PC-3 (cell line): Measurements from ENCODE around the gene SLC39A11. TPM values are rescaled to one million over a fixed set of nuclear protein-coding genes. Genes with fewer than 3 reads are reported as not detected.

Experiments
- ATAC-seq: fragments of 200-7000 bp; cut with Tn5 transposase; 2 replicates; pipeline ENCODE4 v1.9.1; 2020; ENCODE audit warnings: mild to moderate bottlenecking, moderate library complexity
- BruUV-seq: library from RNA; stranded (reverse); fragments of 400-500 nt; replicated peaks from 2 replicates; lab custom pipeline; 2021; lab: Mats Ljungman, UMichigan
- CTCF ChIA-PET: fragments of 300-600 bp; sonication (Branson Sonifier 250); formaldehyde crosslinking; loops from one replicate; lab custom pipeline; 2022; ENCODE audit warnings: antibody characterized with exemption; lab: Charles Lee
- POLR2A ChIA-PET: fragments of 300-600 bp; sonication (Branson Sonifier 250); formaldehyde crosslinking; loops from one replicate; lab custom pipeline; 2022; ENCODE audit warnings: antibody characterized with exemption; ENCODE audit not compliant: unreplicated experiment; lab: Charles Lee
- DNase-seq: peaks from one replicate; pipeline ENCODE4 v3.0.0-alpha.2; 2015
- H2AFZ ChIP-seq: fragments of 300-600 bp; sonication (generic); 2 replicates; pipeline ENCODE4 v1.6.0; 2016; ENCODE audit warnings: antibody characterized with exemption, low read length
- H3F3A ChIP-seq: fragments of 300-600 bp; sonication (generic); one replicate; pipeline ENCODE4 v1.6.0; 2017; ENCODE audit warnings: antibody characterized with exemption, low read length, control low read depth, mild to moderate bottlenecking; ENCODE audit not compliant: unreplicated experiment
- H3K27ac ChIP-seq: fragments of 300-600 bp; sonication (generic); 2 replicates; pipeline ENCODE4 v1.5.1; 2016; ENCODE audit warnings: mild to moderate bottlenecking, low read length
- H3K27me3 ChIP-seq: fragments of 300-600 bp; sonication (generic); 2 replicates; pipeline ENCODE4 v1.6.1; 2016; ENCODE audit warnings: low read length, mixed read lengths
- H3K36me3 ChIP-seq: fragments of 300-600 bp; sonication (generic); 2 replicates; pipeline ENCODE4 v1.6.1; 2016; ENCODE audit warnings: low read depth, mixed run types, low read length, mixed read lengths
- H3K4me1 ChIP-seq: fragments of 300-600 bp; sonication (generic); 2 replicates; pipeline ENCODE4 v1.5.1; 2016; ENCODE audit warnings: low read length; ENCODE audit not compliant: insufficient read depth
- H3K4me2 ChIP-seq: fragments of 300-600 bp; sonication (generic); 2 replicates; pipeline ENCODE4 v1.6.0; 2016; ENCODE audit warnings: low read length
- H3K4me3 ChIP-seq: fragments of 300-600 bp; sonication (generic); 2 replicates; pipeline ENCODE4 v1.5.1; 2016; ENCODE audit warnings: mild to moderate bottlenecking, low read length, mixed read lengths
- H3K79me2 ChIP-seq: fragments of 300-600 bp; sonication (generic); 2 replicates; pipeline ENCODE4 v1.6.1; 2017; ENCODE audit warnings: low read length, mixed read lengths
- H3K9ac ChIP-seq: fragments of 300-600 bp; sonication (generic); 2 replicates; pipeline ENCODE4 v1.6.0; 2016; ENCODE audit warnings: mild to moderate bottlenecking, low read length
- H3K9me2 ChIP-seq: fragments of 300-600 bp; sonication (generic); replicated peaks from 2 replicates; pipeline ENCODE4 v1.6.1; 2016; ENCODE audit warnings: mixed run types, low read length, mixed read lengths
- H3K9me3 ChIP-seq: fragments of 300-600 bp; sonication (generic); 2 replicates; pipeline ENCODE4 v1.6.1; 2016; ENCODE audit warnings: low read length, mixed read lengths
- H4K20me1 ChIP-seq: fragments of 300-600 bp; sonication (generic); 2 replicates; pipeline ENCODE4 v1.6.1; 2016; ENCODE audit warnings: low read length, mixed read lengths
- EZH2 ChIP-seq: fragments of 300-600 bp; sonication (generic); IDR thresholded peaks from one replicate; pipeline ENCODE4 v1.6.1; 2017; ENCODE audit warnings: antibody characterized with exemption, mild to moderate bottlenecking, low read length; ENCODE audit not compliant: unreplicated experiment
- EZH2phosphoT487 ChIP-seq: fragments of 300-600 bp; sonication (generic); IDR thresholded peaks from 2 replicates; pipeline ENCODE4 v1.6.1; 2018; ENCODE audit warnings: mild to moderate bottlenecking, antibody characterized with exemption, low read length, borderline replicate concordance
- intact Hi-C: fragments of 100-400 bp; cut with micrococcal nuclease; formaldehyde crosslinking; loops from 2 replicates; pipeline ENCODE4 v1.9.0; 2023
- total RNA-seq: library from RNA; depleted of rRNA; stranded (reverse); fragments of >200 nt; gene quantifications from 2 replicates; pipeline ENCODE4 v1.2.3, GENCODE V29; 2014
- TF ChIP-seq, protein P1 (sequence below): fragments of 300-600 bp; sonication (generic); conservative IDR thresholded peaks from 2 replicates; pipeline ENCODE4 v1.5.1; 2017; ENCODE audit warnings: antibody characterized with exemption, low read depth, mild to moderate bottlenecking, low read length

The SLC39A11 gene
- total RNA-seq, 1 experiment from 2014 or later: 37.7 TPM

DNA sequence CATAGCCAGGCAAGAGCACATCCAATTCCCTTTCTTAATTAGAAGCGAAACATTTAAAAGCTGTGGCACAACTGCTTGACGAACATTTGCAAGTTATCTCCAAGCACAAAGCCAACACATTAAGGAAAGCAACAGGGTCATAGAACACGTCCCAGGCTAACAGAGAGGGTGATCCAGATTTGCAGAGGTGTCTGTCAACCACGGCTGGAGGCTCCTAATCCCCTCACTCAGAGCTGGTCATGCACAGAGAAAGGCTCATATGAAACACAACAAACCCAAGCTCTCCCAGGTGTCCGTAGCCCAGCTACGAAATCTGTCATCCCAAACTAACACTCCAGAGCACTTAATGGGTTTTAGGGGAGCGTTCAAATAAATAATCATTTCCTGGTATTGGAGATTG lies 276.1 kb downstream of the SLC39A11 start:
- CTCF ChIA-PET: no interaction called here
- no TSS peak for BruUV-seq
- Histone ChIP-seq H3K79me2 (no peaks in the 10 kb centered on the region), H3K4me1 (peaks cover 5% of the 10 kb centered on the region; the same call in 1 of the 2 replicates), H4K20me1 (no peaks in the 10 kb centered on the region), H3K9me3 (no peaks in the 10 kb centered on the region), H3K27me3 (no peaks in the 10 kb centered on the region), H3K9me2 (no peaks in the 10 kb centered on the region), H3K27ac (no peak overlapping the region), H3K36me3 (no peaks in the 10 kb centered on the region), H3K4me3 (no peak overlapping the region), H3F3A (no peaks in the 10 kb centered on the region), H3K9ac (no peak overlapping the region), H3K4me2 (no peak overlapping the region), H2AFZ (no peak overlapping the region)
- ATAC-seq: no peak
- POLR2A ChIA-PET: interaction anchor here (0.6 kb wide), 1 partner anchor 119 kb away, joined by 8 read pairs; no protein-coding TSS in a partner anchor
- intact Hi-C loops: no loop called here
- DNase-seq: no peak
- TF ChIP-seq EZH2phosphoT487 (no peak), EZH2 (no peak)
- TF ChIP-seq, protein P1, sequence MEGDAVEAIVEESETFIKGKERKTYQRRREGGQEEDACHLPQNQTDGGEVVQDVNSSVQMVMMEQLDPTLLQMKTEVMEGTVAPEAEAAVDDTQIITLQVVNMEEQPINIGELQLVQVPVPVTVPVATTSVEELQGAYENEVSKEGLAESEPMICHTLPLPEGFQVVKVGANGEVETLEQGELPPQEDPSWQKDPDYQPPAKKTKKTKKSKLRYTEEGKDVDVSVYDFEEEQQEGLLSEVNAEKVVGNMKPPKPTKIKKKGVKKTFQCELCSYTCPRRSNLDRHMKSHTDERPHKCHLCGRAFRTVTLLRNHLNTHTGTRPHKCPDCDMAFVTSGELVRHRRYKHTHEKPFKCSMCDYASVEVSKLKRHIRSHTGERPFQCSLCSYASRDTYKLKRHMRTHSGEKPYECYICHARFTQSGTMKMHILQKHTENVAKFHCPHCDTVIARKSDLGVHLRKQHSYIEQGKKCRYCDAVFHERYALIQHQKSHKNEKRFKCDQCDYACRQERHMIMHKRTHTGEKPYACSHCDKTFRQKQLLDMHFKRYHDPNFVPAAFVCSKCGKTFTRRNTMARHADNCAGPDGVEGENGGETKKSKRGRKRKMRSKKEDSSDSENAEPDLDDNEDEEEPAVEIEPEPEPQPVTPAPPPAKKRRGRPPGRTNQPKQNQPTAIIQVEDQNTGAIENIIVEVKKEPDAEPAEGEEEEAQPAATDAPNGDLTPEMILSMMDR: no peak

DNA sequence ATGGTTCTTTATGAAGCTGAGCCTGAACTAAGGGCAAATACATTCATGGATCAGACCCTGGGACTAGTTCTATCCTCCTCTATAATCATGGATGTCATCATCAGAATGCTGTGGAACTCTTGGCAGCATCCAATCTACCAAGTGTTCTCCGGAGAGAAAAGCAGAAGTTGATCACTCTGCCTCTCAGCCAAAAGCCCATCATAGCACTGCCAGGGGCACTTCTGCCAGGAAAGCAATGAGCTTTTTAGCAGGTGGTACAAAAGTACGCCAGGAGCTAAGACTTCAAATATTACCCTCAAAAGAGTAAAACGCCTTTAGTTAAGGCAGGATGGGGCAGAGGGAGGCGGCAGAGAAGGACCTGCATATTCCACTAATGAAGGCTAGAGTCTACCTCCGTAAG lies 279.0 kb downstream of the SLC39A11 start:
- H3K9me3 ChIP-seq: no peaks in the 10 kb centered on the region
- no peak overlapping the region for H3K4me2 ChIP-seq
- no TSS peak for BruUV-seq
- ATAC-seq (no peak), DNase-seq (no peak)
- intact Hi-C loops: no loop called here
- no peak overlapping the region for H3K27ac ChIP-seq
- ChIA-PET CTCF (no interaction called here), POLR2A (no interaction called here)
- H3F3A ChIP-seq: no peaks in the 10 kb centered on the region
- no peak overlapping the region for H3K4me3 ChIP-seq
- H3K4me1 ChIP-seq: peaks cover 5% of the 10 kb centered on the region; the same call in 1 of the 2 replicates
- TF ChIP-seq EZH2 (no peak), EZH2phosphoT487 (no peak)
- TF ChIP-seq, protein P1: no peak
- no peaks in the 10 kb centered on the region for H3K9me2 ChIP-seq
- H4K20me1 ChIP-seq: no peaks in the 10 kb centered on the region
- no peak overlapping the region for H2AFZ ChIP-seq
- H3K27me3 ChIP-seq: no peaks in the 10 kb centered on the region
- no peaks in the 10 kb centered on the region for H3K36me3 ChIP-seq
- no peaks in the 10 kb centered on the region for H3K79me2 ChIP-seq
- no peak overlapping the region for H3K9ac ChIP-seq

DNA sequence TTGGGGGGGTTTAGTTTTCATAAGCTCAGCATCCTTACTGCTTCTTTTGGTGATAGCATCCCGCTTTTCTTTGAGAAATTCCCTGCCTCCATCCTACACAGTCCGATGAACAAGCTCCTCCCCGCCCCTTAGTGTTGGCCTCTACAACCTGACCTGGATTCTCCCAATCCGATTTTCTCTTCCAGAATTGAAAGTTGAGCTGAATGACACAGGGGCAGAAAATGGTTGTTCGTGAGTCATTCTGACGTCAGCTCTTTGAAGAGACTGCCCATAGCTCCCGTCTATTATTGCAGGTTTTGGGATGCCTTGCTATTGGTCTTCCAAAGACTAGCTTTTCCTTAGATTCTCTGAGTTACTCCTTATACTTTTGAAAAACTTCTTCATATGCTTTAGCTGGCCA lies 279.7 kb downstream of the SLC39A11 start:
- peak; percentile 89 for ATAC-seq
- Histone ChIP-seq H3K4me2 (no peak overlapping the region), H3K4me3 (no peak overlapping the region), H3F3A (no peaks in the 10 kb centered on the region), H4K20me1 (no peaks in the 10 kb centered on the region), H3K27ac (no peak overlapping the region), H2AFZ (no peak overlapping the region), H3K9me2 (no peaks in the 10 kb centered on the region), H3K79me2 (no peaks in the 10 kb centered on the region), H3K9me3 (no peaks in the 10 kb centered on the region), H3K27me3 (no peaks in the 10 kb centered on the region), H3K4me1 (peaks cover 5% of the 10 kb centered on the region; the same call in 1 of the 2 replicates), H3K9ac (no peak overlapping the region), H3K36me3 (no peaks in the 10 kb centered on the region)
- CTCF ChIA-PET: interaction anchor here (0.7 kb wide), 1 partner anchor 167 kb away, joined by 3 read pairs; no protein-coding TSS in a partner anchor
- TF ChIP-seq, protein P1: no peak
- TF ChIP-seq EZH2phosphoT487 (no peak), EZH2 (no peak)
- intact Hi-C loops: no loop called here
- POLR2A ChIA-PET: no interaction called here
- no TSS peak for BruUV-seq
- peak; percentile 84 for DNase-seq
